Epithelial cell of alveolus of lung (primary cell): ENCODE measurements around the gene MIA2. TPM values are rescaled to one million over a fixed set of nuclear protein-coding genes. Genes with fewer than 3 reads are reported as not detected.

ENCODE experiments used
- total RNA-seq: library from RNA; depleted of rRNA; stranded (reverse); fragments of >200 nt; gene quantifications from 2 replicates; pipeline ENCODE4 v1.2.1, GENCODE V29; 2015

MIA2 gene, protein sequence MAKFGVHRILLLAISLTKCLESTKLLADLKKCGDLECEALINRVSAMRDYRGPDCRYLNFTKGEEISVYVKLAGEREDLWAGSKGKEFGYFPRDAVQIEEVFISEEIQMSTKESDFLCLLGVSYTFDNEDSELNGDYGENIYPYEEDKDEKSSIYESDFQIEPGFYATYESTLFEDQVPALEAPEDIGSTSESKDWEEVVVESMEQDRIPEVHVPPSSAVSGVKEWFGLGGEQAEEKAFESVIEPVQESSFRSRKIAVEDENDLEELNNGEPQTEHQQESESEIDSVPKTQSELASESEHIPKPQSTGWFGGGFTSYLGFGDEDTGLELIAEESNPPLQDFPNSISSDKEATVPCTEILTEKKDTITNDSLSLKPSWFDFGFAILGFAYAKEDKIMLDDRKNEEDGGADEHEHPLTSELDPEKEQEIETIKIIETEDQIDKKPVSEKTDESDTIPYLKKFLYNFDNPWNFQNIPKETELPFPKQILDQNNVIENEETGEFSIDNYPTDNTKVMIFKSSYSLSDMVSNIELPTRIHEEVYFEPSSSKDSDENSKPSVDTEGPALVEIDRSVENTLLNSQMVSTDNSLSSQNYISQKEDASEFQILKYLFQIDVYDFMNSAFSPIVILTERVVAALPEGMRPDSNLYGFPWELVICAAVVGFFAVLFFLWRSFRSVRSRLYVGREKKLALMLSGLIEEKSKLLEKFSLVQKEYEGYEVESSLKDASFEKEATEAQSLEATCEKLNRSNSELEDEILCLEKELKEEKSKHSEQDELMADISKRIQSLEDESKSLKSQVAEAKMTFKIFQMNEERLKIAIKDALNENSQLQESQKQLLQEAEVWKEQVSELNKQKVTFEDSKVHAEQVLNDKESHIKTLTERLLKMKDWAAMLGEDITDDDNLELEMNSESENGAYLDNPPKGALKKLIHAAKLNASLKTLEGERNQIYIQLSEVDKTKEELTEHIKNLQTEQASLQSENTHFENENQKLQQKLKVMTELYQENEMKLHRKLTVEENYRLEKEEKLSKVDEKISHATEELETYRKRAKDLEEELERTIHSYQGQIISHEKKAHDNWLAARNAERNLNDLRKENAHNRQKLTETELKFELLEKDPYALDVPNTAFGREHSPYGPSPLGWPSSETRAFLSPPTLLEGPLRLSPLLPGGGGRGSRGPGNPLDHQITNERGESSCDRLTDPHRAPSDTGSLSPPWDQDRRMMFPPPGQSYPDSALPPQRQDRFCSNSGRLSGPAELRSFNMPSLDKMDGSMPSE (N-terminal part only)
- total RNA-seq = 9.3 and 9.4 TPM in 2 replicates

GRCh38 chr14:39233680-39234326 lies at the start of gene MIA2:
Gene MIA2 (plus strand): TSS chr14:39233915. CDS start chr14:39234115, 200 bp downstream.

DNA sequence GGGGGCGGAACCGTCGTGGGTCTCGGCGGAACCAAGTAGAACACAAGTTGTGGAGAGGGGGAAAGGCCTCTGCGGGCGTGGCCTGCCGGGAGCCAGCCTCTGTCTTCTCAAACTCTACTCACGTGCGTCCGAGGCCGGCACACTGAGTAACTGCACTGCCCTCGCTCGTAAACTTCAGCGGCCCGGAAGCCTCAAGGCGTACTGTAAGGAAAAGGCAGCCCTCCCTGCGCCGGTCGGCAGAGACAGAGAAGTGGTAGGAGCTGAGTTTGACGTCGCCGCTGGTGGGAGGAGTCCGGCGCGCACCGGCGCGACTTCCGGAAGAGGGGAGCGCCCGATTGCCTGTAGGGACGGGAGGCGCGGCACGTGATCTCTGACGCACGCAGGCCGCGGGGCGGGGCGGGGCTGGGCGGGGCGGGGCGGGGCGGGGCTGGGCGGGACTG lies 198.5 kb downstream of the MIA2 start, which contains the start of gene FBXO33:
TSS of gene FBXO33 (minus strand) at position 255 of the 440 bp plus-strand sequence. CDS start 271 bp downstream, outside the sequence.

Other genes starting within 250 kb of the MIA2 start
- gene SEC23A, start 130.7 kb upstream of the MIA2 start, total RNA-seq = 113 and 205 TPM in 2 replicates
- gene GEMIN2, start 119.6 kb upstream of the MIA2 start, total RNA-seq = 10.9 and 31.0 TPM in 2 replicates
- 12.2 and 30.1 TPM in 2 replicates for gene TRAPPC6B, start 63.6 kb upstream of the MIA2 start, total RNA-seq
- 12.3 and 21.6 TPM in 2 replicates for gene PNN, start 58.7 kb upstream of the MIA2 start, total RNA-seq
- 8.9 and 10.8 TPM in 2 replicates for gene FBXO33, start 198.5 kb downstream of the MIA2 start, total RNA-seq